Heart left ventricle (tissue), 13 donors: ENCODE measurements around the gene POTEJ.
"Not testable (repeated sequence)": the region's sequence is repeated elsewhere in the genome, so short reads cannot be mapped to it uniquely, and the experiment has no call there.

Experiments
- CTCF ChIP-seq, 12 donors: fragments of 200-600 bp; sonication (generic) in 4 of 12; IDR thresholded peaks; one replicate each; pipeline versions ENCODE4 v1.5.0 to v1.8.0; 2018 to 2022; ENCODE audit warnings: antibody characterized with exemption in 12 of 12, mild to moderate bottlenecking in 5 of 12
- POLR2A ChIP-seq, 2 donors: fragments of 450-650 bp; IDR thresholded peaks; one replicate each; pipeline ENCODE4 v1.6.1; 2017; ENCODE audit warnings: antibody characterized with exemption in 2 of 2, mild to moderate bottlenecking in 2 of 2, moderate library complexity in 2 of 2
- donor health status: ischemic (EF 13 %, LVEDD 7.1; RV severe dilation, severe dysfunction).
- donor health status: DM: no; HTN: yes; CAD: no.
- donor health status: DM: no; HTN: no; CAD: no.
- donor health status: ischemic (EF 25% LVEDD 6.9; RV normal size, moderate dysfunction).
- donor health status: ischemic (EF 25% LVEDD 5.7; RV mildly dilated, moderate dysfunction).
- donor health status: ischemic (EF 35%, LVEDD 5.7; RV mildly dilated, moderate dysfunction).
- donor health status: nonischemic (EF 11% LVEDD 7.7; RV severe dilation, severe dysfunction).
- donor health status: DM: yes; HTN: yes; CAD: no.
- donor health status: PGD.
- donor health status: ischemic (EF 29% LVEDD 5.4; RV normal size, mild dysfunction).
- donor health status: nonischemic (EF 23%, LVEDD 6.1; RV moderate dilation, normal function).

- peak in 6 of 12 donors; percentile 18 to 41 (median 28) for TF ChIP-seq CTCF (IDR thresholded peaks at IDR 0.05)
- TF ChIP-seq POLR2A (IDR thresholded peaks at IDR 0.05), result not testable (repeated sequence)
Measured at GRCh38 chr2:130693474-130693873, 82.2 kb downstream of the POTEJ start.
